Left lung (tissue), 10 donors: ENCODE results near the gene SYT11. TPM values are rescaled to one million over a fixed set of nuclear protein-coding genes. Genes with fewer than 3 reads are reported as not detected.
A peak's percentile ranks its signal among the peaks of the same experiment; 100 is the strongest.

ENCODE experiments used
- ATAC-seq: fragments of 200-7000 bp; cut with Tn5 transposase; one replicate; pipeline ENCODE4 v1.9.1; 2020; ENCODE audit warnings: moderate library complexity
- DNase-seq, 4 donors: peaks; one replicate each; pipeline ENCODE4 v3.0.0-alpha.2; 2013 to 2020
- H3K27ac ChIP-seq, 2 donors: fragments of 200-600 bp; sonication (generic) in 1 of 2; one replicate each; pipeline versions ENCODE4 v1.5.0 to v1.8.0; 2020 to 2021
- H3K27me3 ChIP-seq, 2 donors: fragments of 200-600 bp; sonication (generic) in 1 of 2; one replicate each; pipeline versions ENCODE4 v1.5.0 to v1.8.0; 2020 to 2021
- H3K36me3 ChIP-seq, 2 donors: fragments of 200-600 bp; sonication (generic) in 1 of 2; one replicate each; pipeline versions ENCODE4 v1.5.0 to v1.8.0; 2020 to 2021
- H3K4me1 ChIP-seq, 2 donors: fragments of 200-600 bp; one replicate each; pipeline ENCODE4 v1.8.0; 2021
- H3K4me3 ChIP-seq, 2 donors: fragments of 200-600 bp; sonication (generic) in 1 of 2; one replicate each; pipeline versions ENCODE4 v1.5.0 to v1.8.0; 2020 to 2021; ENCODE audit warnings: mild to moderate bottlenecking in 1 of 2
- H3K9me3 ChIP-seq, 2 donors: fragments of 200-600 bp; sonication (generic) in 1 of 2; one replicate each; pipeline versions ENCODE4 v1.5.0 to v1.8.0; 2020 to 2021
- intact Hi-C, 2 donors: fragments of 100-400 bp; cut with DNase I; formaldehyde crosslinking; loops; one replicate each; pipeline versions ENCODE4 v1.11.2 to v1.14.2; 2022
- polyA plus RNA-seq, 6 donors: library from polyadenylated mRNA; unstranded; fragments of 120-200 nt; gene quantifications; one replicate each; pipeline ENCODE4 v1.2.1, GENCODE V29; 2013; ENCODE audit not compliant: insufficient read length in 6 of 6
- total RNA-seq, 2 donors: library from RNA; stranded (reverse); fragmentation: NEBNext Ultra II Directional; extraction: Animal tissue kit (Norgen Biotek cat#: 25700); gene quantifications; one replicate each; pipeline ENCODE4 v1.2.1, GENCODE V29; 2021
- TF ChIP-seq, protein P1 (sequence below), 2 donors: fragments of 200-600 bp; sonication (generic) in 1 of 2; IDR thresholded peaks; one replicate each; pipeline versions ENCODE4 v1.5.0 to v1.8.0; 2021; ENCODE audit warnings: antibody characterized with exemption in 2 of 2
- donor health status: DM: no; HTN: yes; CAD: no.
- donor health status: DM: no; HTN: no; CAD: no.

Gene SYT11
- total and polyA plus RNA-seq, 8 donors = 10.7 to 13.8 (median 12.1) TPM

GRCh38 chr1:155933591-155934096 is 74.3 kb downstream of the SYT11 start:
- peaks cover 26 to 62% of the 10 kb centered on the region in 2 donors for H3K4me1 ChIP-seq
- intact Hi-C loops = no loop called here
- H3K9me3 ChIP-seq = no peaks in the 10 kb centered on the region
- peak overlapping the region; percentile 60 to 80 for H3K4me3 ChIP-seq
- DNase-seq (no peak), ATAC-seq (no peak)
- H3K27ac ChIP-seq = peak overlapping the region; percentile 89 to 91
- TF ChIP-seq, protein P1, sequence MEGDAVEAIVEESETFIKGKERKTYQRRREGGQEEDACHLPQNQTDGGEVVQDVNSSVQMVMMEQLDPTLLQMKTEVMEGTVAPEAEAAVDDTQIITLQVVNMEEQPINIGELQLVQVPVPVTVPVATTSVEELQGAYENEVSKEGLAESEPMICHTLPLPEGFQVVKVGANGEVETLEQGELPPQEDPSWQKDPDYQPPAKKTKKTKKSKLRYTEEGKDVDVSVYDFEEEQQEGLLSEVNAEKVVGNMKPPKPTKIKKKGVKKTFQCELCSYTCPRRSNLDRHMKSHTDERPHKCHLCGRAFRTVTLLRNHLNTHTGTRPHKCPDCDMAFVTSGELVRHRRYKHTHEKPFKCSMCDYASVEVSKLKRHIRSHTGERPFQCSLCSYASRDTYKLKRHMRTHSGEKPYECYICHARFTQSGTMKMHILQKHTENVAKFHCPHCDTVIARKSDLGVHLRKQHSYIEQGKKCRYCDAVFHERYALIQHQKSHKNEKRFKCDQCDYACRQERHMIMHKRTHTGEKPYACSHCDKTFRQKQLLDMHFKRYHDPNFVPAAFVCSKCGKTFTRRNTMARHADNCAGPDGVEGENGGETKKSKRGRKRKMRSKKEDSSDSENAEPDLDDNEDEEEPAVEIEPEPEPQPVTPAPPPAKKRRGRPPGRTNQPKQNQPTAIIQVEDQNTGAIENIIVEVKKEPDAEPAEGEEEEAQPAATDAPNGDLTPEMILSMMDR (IDR thresholded peaks at IDR 0.05) = no peak
- peaks cover 0 to 50% of the 10 kb centered on the region in 2 donors for H3K36me3 ChIP-seq
- no peaks in the 10 kb centered on the region for H3K27me3 ChIP-seq

GRCh38 chr1:155934097-155934935 is 74.9 kb downstream of the SYT11 start, which contains the start of gene KHDC4:
Gene KHDC4 (minus strand): TSS chr1:155934413. CDS start chr1:155934373, 40 bp downstream.
- ATAC-seq (peak; percentile 97), DNase-seq (peak; percentile 94 to 99 (median 96))
- Histone ChIP-seq H3K4me3 (peak within 1 kb of the TSS; percentile 60 to 80), H3K9me3 (no peaks in the 10 kb centered on the region), H3K36me3 (peaks cover 0 to 43% of the 10 kb centered on the region in 2 donors), H3K27ac (peak within 1 kb of the TSS; percentile 89 to 91), H3K4me1 (peaks cover 26 to 68% of the 10 kb centered on the region in 2 donors), H3K27me3 (no peaks in the 10 kb centered on the region)
- TF ChIP-seq, protein P1 (IDR thresholded peaks at IDR 0.05) = no peak
- intact Hi-C loops = no loop called here

Other genes starting within 250 kb of the SYT11 start
- gene MSTO1, start 249.3 kb upstream of the SYT11 start, total RNA-seq = 10 to 100 TPM; 27.2 to 44.4 TPM
- 10 to 100 TPM; 64.3 to 86.6 (median 69.6) TPM for gene MSTO1, start 249.3 kb upstream of the SYT11 start, polyA plus RNA-seq
- 10 to 100 TPM; 43.7 to 65.1 TPM for gene YY1AP1, start 170.8 kb upstream of the SYT11 start, total RNA-seq
- 10 to 100 TPM; 77.6 to 89.8 (median 81.3) TPM for gene YY1AP1, start 170.8 kb upstream of the SYT11 start, polyA plus RNA-seq
- gene DAP3, start 170.5 kb upstream of the SYT11 start, total RNA-seq = 100 to 1,000 TPM in 1 of 2 donors, 10 to 100 TPM in 1; 71.7 to 102 TPM
- gene DAP3, start 170.5 kb upstream of the SYT11 start, polyA plus RNA-seq = 100 to 1,000 TPM; 118 to 141 (median 126) TPM
- 10 to 100 TPM; 41.8 to 53.1 TPM for gene GON4L, start 2.4 kb upstream of the SYT11 start, total RNA-seq
- 10 to 100 TPM; 55.1 to 74.4 (median 66.1) TPM for gene GON4L, start 2.4 kb upstream of the SYT11 start, polyA plus RNA-seq
- 10 to 100 TPM; 40.8 to 55.3 TPM for gene RIT1, start 51.8 kb downstream of the SYT11 start, total RNA-seq
- gene RIT1, start 51.8 kb downstream of the SYT11 start, polyA plus RNA-seq = 10 to 100 TPM; 45.2 to 55.9 (median 49.1) TPM
- 10 to 100 TPM; 38.2 to 39.3 TPM for gene KHDC4, start 74.8 kb downstream of the SYT11 start, total RNA-seq
- 10 to 100 TPM; 56.9 to 86.8 (median 74.1) TPM for gene KHDC4, start 74.8 kb downstream of the SYT11 start, polyA plus RNA-seq
- not detected for gene RXFP4, start 82.1 kb downstream of the SYT11 start, total RNA-seq
- under 1 TPM in 5 of 6 donors, not detected in 1; 0.10 to 0.82 (median 0.17) TPM for gene RXFP4, start 82.1 kb downstream of the SYT11 start, polyA plus RNA-seq
- gene ARHGEF2, start 119.0 kb downstream of the SYT11 start, total RNA-seq = 100 to 1,000 TPM; 158 to 290 TPM
- gene ARHGEF2, start 119.0 kb downstream of the SYT11 start, polyA plus RNA-seq = 100 to 1,000 TPM; 171 to 257 (median 218) TPM
- 100 to 1,000 TPM; 284 to 296 TPM for gene SSR2, start 161.4 kb downstream of the SYT11 start, total RNA-seq
- 100 to 1,000 TPM; 489 to 529 (median 519) TPM for gene SSR2, start 161.4 kb downstream of the SYT11 start, polyA plus RNA-seq
- gene UBQLN4, start 194.2 kb downstream of the SYT11 start, total RNA-seq = 10 to 100 TPM; 28.7 to 35.9 TPM
- 10 to 100 TPM; 60.8 to 71.8 (median 62.5) TPM for gene UBQLN4, start 194.2 kb downstream of the SYT11 start, polyA plus RNA-seq
- gene LAMTOR2, start 195.2 kb downstream of the SYT11 start, total RNA-seq = 10 to 100 TPM; 65.4 to 71.0 TPM
- gene LAMTOR2, start 195.2 kb downstream of the SYT11 start, polyA plus RNA-seq = 10 to 100 TPM; 39.0 to 49.7 (median 47.4) TPM
- gene RAB25, start 201.6 kb downstream of the SYT11 start, total RNA-seq = 100 to 1,000 TPM in 1 of 2 donors, 10 to 100 TPM in 1; 59.4 to 148 TPM
- 10 to 100 TPM; 57.6 to 69.8 (median 66.4) TPM for gene RAB25, start 201.6 kb downstream of the SYT11 start, polyA plus RNA-seq
- gene MEX3A, start 222.9 kb downstream of the SYT11 start, total RNA-seq = 1 to 10 TPM in 1 of 2 donors, under 1 TPM in 1; 0.86 to 3.6 TPM
- gene MEX3A, start 222.9 kb downstream of the SYT11 start, polyA plus RNA-seq = 10 to 100 TPM; 43.2 to 59.0 (median 51.2) TPM